KMS-11 (cell line): Measurements from ENCODE around the gene ZNF79.

Source experiments
- H2AFZ ChIP-seq: fragments of 200-600 bp; sonication (generic); 2 replicates; pipeline ENCODE4 v1.6.1; 2016; ENCODE audit warnings: antibody characterized with exemption, mixed run types, low read depth
- H3K27ac ChIP-seq: fragments of 200-600 bp; sonication (generic); 2 replicates; pipeline ENCODE4 v1.6.1; 2016; ENCODE audit warnings: mild to moderate bottlenecking, mixed run types
- H3K27me3 ChIP-seq: fragments of 200-600 bp; sonication (generic); 2 replicates; pipeline ENCODE4 v1.6.1; 2017; ENCODE audit warnings: mild to moderate bottlenecking, low read depth, mixed run types, moderate library complexity; ENCODE audit not compliant: insufficient read depth
- H3K36me3 ChIP-seq: fragments of 200-600 bp; sonication (generic); 2 replicates; pipeline ENCODE4 v1.6.1; 2017; ENCODE audit warnings: mild to moderate bottlenecking, mixed run types; ENCODE audit not compliant: insufficient read depth
- H3K4me1 ChIP-seq: fragments of 200-600 bp; sonication (generic); 2 replicates; pipeline ENCODE4 v1.6.1; 2016; ENCODE audit warnings: mild to moderate bottlenecking, low read depth, mixed run types; ENCODE audit not compliant: poor library complexity, severe bottlenecking
- H3K4me2 ChIP-seq: fragments of 200-600 bp; sonication (generic); 2 replicates; pipeline ENCODE4 v1.7.0; 2016; ENCODE audit warnings: mild to moderate bottlenecking, mixed run types
- H3K4me3 ChIP-seq: fragments of 200-600 bp; sonication (generic); IDR thresholded peaks from 2 replicates; pipeline ENCODE4 v1.6.1; 2017; ENCODE audit warnings: low read depth, low read length, mixed read lengths; ENCODE audit not compliant: insufficient read depth
- H3K79me2 ChIP-seq: fragments of 200-600 bp; sonication (generic); 2 replicates; pipeline ENCODE4 v1.6.1; 2016; ENCODE audit warnings: low read depth, mixed run types; ENCODE audit not compliant: insufficient read depth
- H3K9ac ChIP-seq: fragments of 200-600 bp; sonication (generic); 2 replicates; pipeline ENCODE4 v1.6.1; 2016; ENCODE audit warnings: mild to moderate bottlenecking, mixed run types
- H4K20me1 ChIP-seq: fragments of 200-600 bp; sonication (generic); 2 replicates; pipeline ENCODE4 v1.6.1; 2016; ENCODE audit warnings: mild to moderate bottlenecking, mixed run types; ENCODE audit not compliant: insufficient read depth
- CTCF ChIP-seq: fragments of 200-600 bp; sonication (generic); conservative IDR thresholded peaks from 2 replicates; pipeline ENCODE4 v1.6.1; 2017; ENCODE audit warnings: low read depth, mild to moderate bottlenecking, antibody characterized with exemption, low read length, moderate library complexity, mixed read lengths

The ZNF79 gene

DNA sequence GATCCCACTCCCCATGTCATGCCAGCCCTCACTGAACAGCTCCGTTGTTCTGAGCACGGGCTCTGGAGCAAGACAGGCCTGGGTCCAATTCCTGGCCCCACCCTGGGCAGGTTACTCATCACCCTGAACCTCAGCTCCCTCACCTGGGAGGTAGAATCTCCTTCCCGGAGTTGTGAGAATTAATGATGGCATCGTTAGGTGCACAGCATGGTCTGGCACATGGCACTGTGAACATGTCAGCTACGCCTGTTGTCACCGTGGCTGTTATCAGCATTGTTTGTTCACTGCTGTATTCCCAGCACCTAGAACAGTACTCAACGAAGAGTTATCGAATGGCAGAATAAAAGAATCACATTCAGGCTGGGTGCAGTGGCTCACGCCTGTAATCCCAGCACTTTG, 70.1 kb downstream of the ZNF79 start:
- no peaks in the 10 kb centered on the region for H3K4me1 ChIP-seq
- no peak overlapping the region for H3K27ac ChIP-seq
- no peaks in the 10 kb centered on the region for H3K79me2 ChIP-seq
- H2AFZ ChIP-seq, result no peak overlapping the region
- H4K20me1 ChIP-seq, result no peaks in the 10 kb centered on the region
- TF ChIP-seq CTCF, result no peak
- no peak overlapping the region for H3K4me2 ChIP-seq
- no peaks in the 10 kb centered on the region for H3K27me3 ChIP-seq
- H3K4me3 ChIP-seq, result no peak overlapping the region
- H3K36me3 ChIP-seq, result no peaks in the 10 kb centered on the region
- H3K9ac ChIP-seq, result no peak overlapping the region
